Glomerular endothelial cell (primary cell): ENCODE data around the gene AMPH. TPM values are rescaled to one million over a fixed set of nuclear protein-coding genes. Genes with fewer than 3 reads are reported as not detected.

Source experiments
- DNase-seq: peaks from one replicate; pipeline ENCODE4 v3.0.0-alpha.2; 2011; ENCODE audit warnings: low read depth, low spot score; ENCODE audit errors: extremely low read depth
- total RNA-seq: library from RNA; depleted of rRNA; stranded (reverse); fragments of >200 nt; gene quantifications from 2 replicates; pipeline ENCODE4 v1.2.3, GENCODE V29; 2015

Gene AMPH
- total RNA-seq, 1 donor from 2014 or later = 0.29 TPM

DNA sequence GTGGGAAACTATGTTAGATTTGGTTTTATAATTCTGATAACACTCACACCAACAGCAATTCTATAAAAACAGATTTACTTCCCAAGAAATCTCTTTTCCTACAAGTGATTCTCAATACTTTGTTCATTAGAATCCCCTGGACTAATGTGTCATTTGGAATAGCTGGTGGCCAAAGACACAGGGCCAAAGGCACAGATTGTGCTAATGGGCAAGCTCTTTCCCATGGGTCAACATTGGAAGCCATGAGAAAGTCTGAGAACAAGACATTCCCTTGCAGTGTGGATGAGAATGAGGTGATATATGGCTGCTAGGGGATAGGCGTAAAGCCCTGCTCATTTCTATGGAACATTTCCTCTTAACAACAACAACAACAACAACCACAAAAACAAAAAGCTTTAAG is 153.8 kb downstream of the AMPH start:
- DNase-seq = no peak

DNA sequence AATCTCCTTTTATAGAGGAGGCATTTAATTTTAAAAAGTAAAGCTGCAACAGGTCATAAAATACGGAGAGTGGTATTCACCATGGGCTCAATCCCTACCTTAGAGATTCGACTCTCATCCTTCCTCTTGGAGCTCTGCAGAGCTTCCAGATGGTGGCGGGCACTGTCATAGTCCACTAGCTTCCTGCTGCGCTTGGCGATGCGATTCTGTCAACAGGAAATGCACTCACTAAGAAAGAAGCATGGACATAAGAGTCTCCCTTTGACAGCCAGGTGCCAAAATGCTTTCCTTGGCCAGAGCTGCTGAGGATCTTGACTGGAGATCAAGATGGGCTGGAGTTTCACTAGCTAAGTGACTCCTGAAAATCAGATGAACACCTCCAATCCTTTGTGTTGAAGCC is 154.4 kb downstream of the AMPH start:
- no peak for DNase-seq

DNA sequence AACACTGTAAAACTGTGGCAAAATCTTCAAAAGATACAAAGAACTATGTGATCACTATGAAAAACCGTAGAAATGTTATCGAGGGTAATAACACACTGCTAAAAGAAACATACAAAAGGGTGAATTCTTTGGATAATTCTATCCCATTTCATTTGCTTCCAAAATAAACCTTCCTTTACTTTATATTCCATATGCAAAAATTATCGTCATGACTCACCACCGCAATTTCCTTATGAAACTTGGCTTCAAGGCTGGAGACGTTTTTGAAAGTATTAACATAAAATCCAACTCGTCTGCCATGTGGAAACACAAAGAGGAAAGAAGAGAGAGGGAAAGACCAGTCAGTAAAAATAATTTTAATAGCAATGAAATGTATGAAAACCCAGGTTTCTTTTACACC is 165.2 kb downstream of the AMPH start:
- no peak for DNase-seq

GRCh38 chr7:38463277-38464225 is 167.6 kb downstream of the AMPH start:
- DNase-seq = no peak

GRCh38 chr7:38462819-38463218 is 168.4 kb downstream of the AMPH start:
- no peak for DNase-seq

DNA sequence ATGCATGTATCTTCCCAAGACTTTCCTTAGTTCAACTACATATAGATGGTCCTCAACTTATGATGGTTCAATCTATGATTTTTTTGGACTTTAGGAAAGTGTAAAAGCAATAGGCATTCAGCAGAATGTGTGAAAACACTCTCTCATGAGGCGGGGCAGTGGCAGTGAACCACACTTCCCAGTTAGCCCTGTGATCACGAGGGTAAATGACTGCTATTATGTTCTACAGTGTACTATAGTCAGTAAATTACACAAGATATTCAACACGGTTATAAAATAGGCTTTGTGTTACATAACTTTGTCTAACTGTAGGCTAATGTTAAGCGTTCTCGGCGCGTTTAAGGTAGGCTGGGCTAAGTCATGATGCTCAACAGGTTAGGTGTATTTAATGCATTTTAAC is 169.3 kb downstream of the AMPH start:
- no peak for DNase-seq

DNA sequence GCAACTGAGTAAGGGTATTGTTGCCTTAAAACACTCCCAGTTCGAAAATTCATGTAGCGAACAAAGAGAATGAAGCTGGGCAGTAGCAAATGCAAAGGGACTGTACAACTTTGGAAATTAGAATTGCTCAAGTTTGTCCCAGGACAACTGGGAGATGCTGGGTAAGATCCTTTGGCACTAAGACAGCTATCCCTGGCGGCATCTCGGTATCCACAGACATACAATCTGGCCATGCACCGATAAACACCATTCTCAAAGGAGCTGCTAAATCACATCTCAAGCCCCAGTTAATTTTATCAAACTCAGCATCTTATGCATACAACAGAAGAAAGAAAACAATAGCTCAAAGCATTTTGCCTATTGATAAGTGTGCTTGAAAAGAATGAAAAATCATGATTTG is 177.3 kb downstream of the AMPH start:
- no peak for DNase-seq

GRCh38 chr7:38453168-38453567 is 178.0 kb downstream of the AMPH start:
- no peak for DNase-seq

DNA sequence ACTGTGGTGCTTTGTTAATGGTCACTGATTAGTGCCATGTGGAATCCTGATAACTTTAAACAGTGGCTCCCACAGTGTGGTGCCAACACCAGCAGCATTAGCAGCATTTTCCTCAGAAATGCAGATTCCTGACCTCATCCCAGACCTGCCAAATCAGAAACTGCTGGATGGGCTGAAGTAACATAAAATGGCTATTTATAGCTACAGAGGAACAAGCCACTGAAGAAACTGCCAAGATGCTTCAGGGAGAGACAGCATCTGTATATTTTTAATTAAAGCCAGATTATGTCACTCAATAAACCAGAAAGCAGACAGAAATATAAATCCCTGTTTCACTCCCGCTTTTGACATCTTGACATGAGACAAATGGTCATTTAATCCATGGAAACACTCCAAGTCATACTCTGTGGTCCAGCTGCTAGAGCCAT is 178.5 kb downstream of the AMPH start:
- no peak for DNase-seq

GRCh38 chr7:38451840-38452239 is 179.3 kb downstream of the AMPH start:
- DNase-seq = peak; percentile 33

DNA sequence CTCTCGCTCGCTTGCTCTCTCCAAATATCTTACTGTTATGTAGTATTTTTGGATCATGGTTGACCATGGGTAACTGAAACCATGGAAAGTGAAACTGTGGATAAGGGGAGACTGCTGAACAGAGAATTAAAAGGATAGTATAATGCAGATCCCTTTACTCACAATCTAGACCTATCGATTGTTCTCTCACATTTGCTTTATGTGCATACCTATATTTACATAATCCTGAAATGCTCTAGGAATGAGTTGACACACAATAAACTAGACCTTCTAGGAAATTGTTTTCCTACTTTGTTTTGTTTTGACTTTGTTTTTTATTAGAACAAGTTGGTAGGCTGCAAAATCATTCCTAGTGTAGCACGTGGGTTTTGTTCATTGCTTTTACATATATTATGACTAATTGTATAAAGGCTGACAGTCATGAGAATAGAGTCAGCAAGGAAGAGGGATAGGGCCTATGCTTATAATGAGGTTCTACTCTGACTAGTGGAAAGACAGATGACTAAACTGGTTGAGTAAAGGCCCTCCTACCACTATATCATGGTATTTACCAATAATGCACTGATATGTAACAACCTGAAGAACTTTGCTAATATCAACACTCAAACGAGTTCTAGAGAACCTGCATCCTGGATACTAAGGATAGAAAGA is 182.5 kb downstream of the AMPH start:
- no peak for DNase-seq

DNA sequence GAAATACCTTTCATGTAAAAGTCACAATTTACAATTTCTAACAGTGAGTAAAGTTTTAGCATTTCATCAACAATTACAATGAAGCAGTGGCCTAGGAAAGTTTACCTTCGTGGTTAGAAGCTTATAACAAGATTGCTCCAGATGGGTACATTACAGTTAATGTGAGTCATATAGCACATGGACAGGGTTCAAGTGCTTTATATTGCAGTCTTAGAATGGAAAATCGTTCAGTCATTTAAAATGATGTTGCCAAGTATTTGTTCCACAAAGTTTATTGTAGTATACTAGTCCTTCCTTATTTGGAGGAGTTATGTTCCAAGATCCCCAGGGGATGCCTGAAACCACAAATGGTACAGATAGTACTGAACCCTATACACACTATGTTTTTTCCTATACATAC is 183.1 kb downstream of the AMPH start:
- no peak for DNase-seq

- no peak for DNase-seq
These were observed 192.2 kb downstream of the AMPH start for GRCh38 chr7:38438970-38439369.

DNA sequence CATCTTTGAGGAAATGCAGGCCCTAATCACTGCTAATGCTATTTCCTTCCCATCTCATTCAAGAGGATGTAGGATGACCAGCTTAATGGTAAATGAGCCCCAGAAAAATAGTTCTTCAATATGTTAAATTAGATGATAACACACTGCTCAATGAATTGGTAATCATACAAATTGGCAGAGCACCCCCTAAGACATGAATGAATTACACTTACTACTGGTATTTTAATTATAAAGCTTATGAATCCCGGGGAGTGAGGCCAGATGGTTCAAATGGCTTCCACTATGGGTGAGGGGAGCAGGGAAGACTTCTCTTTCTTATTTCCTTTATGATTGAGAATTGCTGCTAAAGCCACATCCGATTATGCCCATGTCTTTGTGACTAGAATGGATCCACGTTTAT is 198.5 kb downstream of the AMPH start:
- no peak for DNase-seq

- no peak for DNase-seq
These were observed 199.1 kb downstream of the AMPH start for GRCh38 chr7:38432080-38432479.

- no peak for DNase-seq
These were observed 202.1 kb downstream of the AMPH start for GRCh38 chr7:38429057-38429456.

DNA sequence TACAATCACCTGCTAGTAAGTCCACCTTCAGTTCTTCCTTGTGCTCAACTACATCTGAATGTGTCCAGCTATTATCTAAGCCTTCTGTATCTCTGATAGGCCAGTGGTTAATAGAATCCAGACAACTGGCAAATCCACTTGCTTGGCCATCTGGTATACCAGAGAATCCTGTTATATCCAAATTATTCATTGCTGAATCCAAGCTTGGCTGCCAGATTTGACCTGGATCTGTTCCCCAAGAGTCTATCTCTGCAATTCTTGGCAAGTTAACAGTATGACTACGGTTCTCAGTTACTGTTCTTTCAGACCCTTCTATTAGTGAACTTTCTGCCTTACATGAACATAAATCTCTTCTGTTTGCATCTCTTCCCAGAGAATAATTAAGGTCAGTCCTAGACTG is 203.1 kb downstream of the AMPH start:
- DNase-seq = no peak

DNA sequence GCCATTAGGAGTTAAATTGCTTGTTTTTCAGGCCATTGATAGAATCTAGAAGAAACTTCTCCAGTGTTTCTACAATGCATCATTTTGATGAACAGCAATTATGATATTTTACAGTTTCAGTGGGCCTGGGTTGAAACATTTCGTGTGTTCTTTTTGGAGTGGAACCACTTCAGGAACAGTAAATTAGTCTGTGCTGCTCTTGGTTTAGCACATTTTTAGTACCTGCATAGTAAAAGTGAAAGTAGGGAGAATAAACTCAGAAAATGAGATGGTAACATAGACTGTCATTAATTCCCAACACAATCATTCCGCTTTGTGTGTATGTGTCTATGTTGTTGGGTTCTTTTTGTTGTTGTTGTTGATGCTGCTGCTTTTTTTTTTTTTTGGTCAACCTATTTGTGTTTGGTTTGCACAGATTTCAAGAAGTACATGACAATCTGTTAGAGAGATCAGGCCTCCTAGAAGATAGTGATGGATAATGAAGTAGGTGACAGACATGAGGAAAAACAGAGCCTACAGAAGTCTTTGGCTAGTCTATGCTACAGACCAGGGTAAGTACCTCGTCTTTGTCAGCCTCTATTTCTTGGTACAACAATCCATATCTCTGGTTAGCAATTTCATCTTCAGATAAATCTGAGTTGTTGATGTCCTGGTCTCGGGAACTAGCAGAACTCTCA is 203.8 kb downstream of the AMPH start:
- no peak for DNase-seq

- DNase-seq = no peak
These were observed 205.7 kb downstream of the AMPH start for GRCh38 chr7:38425509-38425908.

DNA sequence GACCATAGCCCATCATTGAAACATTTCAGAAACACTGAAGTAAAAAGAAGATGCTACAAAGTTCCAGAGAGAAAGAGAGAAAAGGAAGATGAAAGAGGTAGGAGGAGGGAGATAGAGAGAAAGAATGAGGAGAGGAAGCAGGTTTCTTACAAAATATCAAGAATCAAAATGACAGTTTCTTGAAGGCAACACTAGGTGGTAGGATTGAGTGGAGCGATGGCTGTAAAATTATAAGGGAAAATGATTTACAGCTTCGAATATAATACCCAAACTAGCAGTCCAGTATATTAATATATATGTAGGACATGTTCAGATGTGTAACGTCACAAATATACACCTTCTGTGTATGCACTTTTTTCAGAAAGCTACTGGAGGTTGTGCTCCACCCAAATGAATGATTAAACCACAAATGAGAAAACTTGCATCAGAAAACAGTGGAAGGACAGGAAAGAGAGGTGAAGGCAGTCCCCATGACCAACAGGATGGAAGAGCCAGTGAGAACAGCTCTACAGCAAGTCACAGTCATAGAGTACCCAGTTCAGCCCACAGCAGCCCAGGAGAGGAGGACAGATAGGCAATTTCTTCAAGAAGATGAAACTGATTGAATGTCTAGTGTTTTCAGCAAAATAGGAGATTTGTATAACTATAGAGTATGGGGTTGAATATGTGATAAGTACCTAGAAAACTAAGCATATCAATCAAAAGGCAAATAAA is 206.3 kb downstream of the AMPH start:
- no peak for DNase-seq

GRCh38 chr7:38413784-38414183 is 217.4 kb downstream of the AMPH start:
- DNase-seq = no peak
